ENCODE data around the gene UPB1.
A peak's percentile ranks its signal among the peaks of the same experiment; 100 is the strongest.

Gene UPB1

GRCh38 chr22:24566899-24567511 lies 71.9 kb downstream of the UPB1 start:
- DNase-seq (ENCODE audit: low read depth), result peak; percentile 29

GRCh38 chr22:24567668-24568067 lies 72.5 kb downstream of the UPB1 start:
- no peak for DNase-seq (ENCODE audit: low read depth)

GRCh38 chr22:24571266-24571665 lies 76.1 kb downstream of the UPB1 start:
- DNase-seq (ENCODE audit: low read depth), result no peak

DNA sequence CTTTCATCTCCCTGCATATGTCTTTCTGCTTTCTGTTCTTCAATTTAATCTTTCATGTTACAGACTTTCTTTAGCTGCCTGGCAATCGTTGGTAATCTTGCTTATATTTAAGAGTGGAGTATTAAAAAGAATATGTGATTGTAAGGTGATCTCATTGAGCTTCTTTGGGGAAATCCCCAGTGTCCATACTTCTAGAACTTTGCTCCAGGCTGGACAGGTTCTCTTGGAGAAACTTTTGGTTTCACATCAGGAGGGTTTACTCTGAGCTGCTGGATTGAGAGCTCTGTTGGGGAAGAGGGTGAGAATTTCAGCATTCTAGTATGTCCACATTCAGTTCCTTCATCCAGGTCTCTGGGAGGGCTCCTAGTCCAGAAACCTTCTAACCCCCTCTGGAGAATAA lies 81.6 kb downstream of the UPB1 start:
- DNase-seq (ENCODE audit: low read depth), result no peak

All from amniotic epithelial cell (primary cell).